NCI-H2196 treated with DMSO at 0.1 percent for 48 hours (cell line): ENCODE data around the gene TMEM259.

Source experiments
- DNase-seq: peaks from one replicate; lab custom pipeline; 2025; ENCODE audit not compliant: unreplicated experiment; lab: John Stamatoyannopoulos, UW

The TMEM259 gene

GRCh38 chr19:1020868-1021425 lies at the start of gene TMEM259:
Gene TMEM259 (minus strand): TSS chr19:1021123. CDS start chr19:1020996, 127 bp downstream.
- DNase-seq, result peak; percentile 89

- no peak for DNase-seq
Observed at GRCh38 chr19:1070576-1070930, 49.6 kb upstream of the TMEM259 start.

GRCh38 chr19:1069009-1069779 lies 48.3 kb upstream of the TMEM259 start:
- DNase-seq, result no peak

GRCh38 chr19:1068009-1069001 lies 47.4 kb upstream of the TMEM259 start:
- DNase-seq, result no peak

GRCh38 chr19:1067341-1067957 lies 46.5 kb upstream of the TMEM259 start:
- DNase-seq, result no peak

- no peak for DNase-seq
Observed at GRCh38 chr19:1066748-1067340, 45.9 kb upstream of the TMEM259 start, which contains the start of gene ARHGAP45. Gene ARHGAP45 (plus strand): TSS chr19:1067167. CDS start chr19:1067406, 239 bp downstream.

GRCh38 chr19:1066251-1066747 lies 45.4 kb upstream of the TMEM259 start:
- no peak for DNase-seq

- DNase-seq, result no peak
Observed at GRCh38 chr19:1065606-1066109, 44.7 kb upstream of the TMEM259 start.

- peak; percentile 9 for DNase-seq
Observed at GRCh38 chr19:1064661-1065605, 44.0 kb upstream of the TMEM259 start.

- DNase-seq, result no peak
Observed at GRCh38 chr19:1063909-1064660, 43.2 kb upstream of the TMEM259 start.

- DNase-seq, result no peak
Observed at GRCh38 chr19:1063030-1063908, 42.3 kb upstream of the TMEM259 start.

- DNase-seq, result no peak
Observed at GRCh38 chr19:1062387-1063029, 41.6 kb upstream of the TMEM259 start.

GRCh38 chr19:1061987-1062386 lies 41.1 kb upstream of the TMEM259 start:
- no peak for DNase-seq

- DNase-seq, result no peak
Observed at GRCh38 chr19:1060689-1061088, 39.8 kb upstream of the TMEM259 start.

- no peak for DNase-seq
Observed at GRCh38 chr19:1058112-1058511, 37.2 kb upstream of the TMEM259 start.

GRCh38 chr19:1057176-1057855 lies 36.4 kb upstream of the TMEM259 start:
- peak; percentile 16 for DNase-seq
